Ramos (cell line): ENCODE measurements around the gene CPM.
"Not testable (repeated sequence)": the region's sequence is repeated elsewhere in the genome, so short reads cannot be mapped to it uniquely, and the experiment has no call there.

Experiments used
- in situ Hi-C: fragments of 300-500 bp; cut with MboI; formaldehyde crosslinking; loops from one replicate; pipeline ENCODE4 v1.14.3; 2022; ENCODE audit warnings: low sequenced_read_pairs; ENCODE audit not compliant: unreplicated experiment

CPM gene

GRCh38 chr12:68813242-68813593 lies 119.8 kb downstream of the CPM start:
- in situ Hi-C loops: no loop called here

- in situ Hi-C loops: no loop called here
These were observed 120.3 kb downstream of the CPM start for GRCh38 chr12:68812553-68813241.

- in situ Hi-C loops: not testable (repeated sequence)
These were observed 121.4 kb downstream of the CPM start for GRCh38 chr12:68811573-68811972.

- in situ Hi-C loops: not testable (repeated sequence)
These were observed 123.0 kb downstream of the CPM start for GRCh38 chr12:68810027-68810389.

GRCh38 chr12:68809190-68810026 lies 123.6 kb downstream of the CPM start:
- in situ Hi-C loops: loop anchor here (5.0 to 10.0 kb wide), 2 partner anchors 37 to 175 kb away; no protein-coding TSS in a partner anchor

GRCh38 chr12:68808388-68809189 lies 124.4 kb downstream of the CPM start:
- in situ Hi-C loops: loop anchor here (5.0 to 10.0 kb wide), 2 partner anchors 36 to 174 kb away; no protein-coding TSS in a partner anchor

GRCh38 chr12:68807576-68808387 lies 125.2 kb downstream of the CPM start, which contains the start of gene MDM2:
Gene MDM2, plus strand, starts transcription at chr12:68808177. Its CDS starts 301 bp downstream, at chr12:68808478.
- in situ Hi-C loops: loop anchor here (5.0 to 10.0 kb wide), 2 partner anchors 35 to 173 kb away; no protein-coding TSS in a partner anchor

- in situ Hi-C loops: loop anchor here (5.0 to 10.0 kb wide), 2 partner anchors 35 to 172 kb away; no protein-coding TSS in a partner anchor
These were observed 125.7 kb downstream of the CPM start for GRCh38 chr12:68807274-68807575.

GRCh38 chr12:68806488-68807237 lies 126.3 kb downstream of the CPM start:
- in situ Hi-C loops: loop anchor here (5.0 to 10.0 kb wide), 2 partner anchors 34 to 172 kb away; no protein-coding TSS in a partner anchor

- in situ Hi-C loops: loop anchor here (5.0 to 10.0 kb wide), 2 partner anchors 33 to 171 kb away; no protein-coding TSS in a partner anchor
These were observed 127.3 kb downstream of the CPM start for GRCh38 chr12:68805592-68806120.

- in situ Hi-C loops: loop anchor here (5.0 to 10.0 kb wide), 2 partner anchors 33 to 170 kb away; no protein-coding TSS in a partner anchor
These were observed 128.0 kb downstream of the CPM start for GRCh38 chr12:68804657-68805591.

GRCh38 chr12:68803948-68804656 lies 128.9 kb downstream of the CPM start:
- in situ Hi-C loops: loop anchor here (10.0 kb wide), 1 partner anchor 169 kb away; no protein-coding TSS in a partner anchor

- in situ Hi-C loops: loop anchor here (10.0 kb wide), 1 partner anchor 168 kb away; no protein-coding TSS in a partner anchor
These were observed 129.9 kb downstream of the CPM start for GRCh38 chr12:68802911-68803651.

GRCh38 chr12:68802372-68802745 lies 130.6 kb downstream of the CPM start:
- in situ Hi-C loops: loop anchor here (10.0 kb wide), 1 partner anchor 168 kb away; no protein-coding TSS in a partner anchor
